GM12865 (cell line): Measurements from ENCODE around the gene EEF1E1.
A peak's percentile ranks its signal among the peaks of the same experiment; 100 is the strongest.

Experiments
- DNase-seq: peaks from one replicate; pipeline ENCODE4 v3.0.0; 2010; ENCODE audit warnings: low read depth
- H3K4me3 ChIP-seq: 2 replicates; pipeline ENCODE4 v1.5.1; 2011; ENCODE audit warnings: mild to moderate bottlenecking, low read depth, low read length, control low read depth
- CTCF ChIP-seq: IDR thresholded peaks from 2 replicates; pipeline ENCODE4 v1.5.1; 2011; ENCODE audit warnings: low read length, control low read depth, low read depth, inconsistent platforms; ENCODE audit not compliant: insufficient read depth; ENCODE audit errors: missing control alignments

EEF1E1 gene

GRCh38 chr6:8073758-8074157 lies 28.6 kb downstream of the EEF1E1 start:
- no peak for DNase-seq
- no peak overlapping the region for H3K4me3 ChIP-seq
- TF ChIP-seq CTCF: no peak

DNA sequence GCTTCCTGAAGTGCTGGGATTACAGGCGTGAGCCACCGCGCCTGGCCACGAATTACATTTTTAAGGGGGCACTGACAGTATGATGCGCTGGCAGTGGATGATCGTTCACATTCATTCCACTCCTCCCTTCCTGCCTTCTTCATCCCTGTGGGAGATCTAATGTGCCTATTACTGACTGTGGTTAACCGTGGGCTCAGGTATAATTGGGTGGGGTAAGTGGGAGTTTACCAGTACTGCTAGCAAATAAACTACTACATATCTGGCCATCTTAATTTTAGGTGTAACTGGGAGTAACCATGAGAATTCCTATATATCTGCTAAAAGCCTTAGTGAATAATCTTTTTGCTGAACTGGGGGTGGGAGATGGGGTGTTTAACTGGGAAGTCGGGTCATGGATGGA lies 31.6 kb downstream of the EEF1E1 start:
- no peak for TF ChIP-seq CTCF
- no peak overlapping the region for H3K4me3 ChIP-seq
- DNase-seq: no peak

GRCh38 chr6:8069631-8070284 lies 32.6 kb downstream of the EEF1E1 start:
- H3K4me3 ChIP-seq: no peak overlapping the region
- DNase-seq: no peak
- no peak for TF ChIP-seq CTCF

GRCh38 chr6:8069151-8069550 lies 33.2 kb downstream of the EEF1E1 start:
- DNase-seq: no peak
- no peak overlapping the region for H3K4me3 ChIP-seq
- TF ChIP-seq CTCF: no peak

DNA sequence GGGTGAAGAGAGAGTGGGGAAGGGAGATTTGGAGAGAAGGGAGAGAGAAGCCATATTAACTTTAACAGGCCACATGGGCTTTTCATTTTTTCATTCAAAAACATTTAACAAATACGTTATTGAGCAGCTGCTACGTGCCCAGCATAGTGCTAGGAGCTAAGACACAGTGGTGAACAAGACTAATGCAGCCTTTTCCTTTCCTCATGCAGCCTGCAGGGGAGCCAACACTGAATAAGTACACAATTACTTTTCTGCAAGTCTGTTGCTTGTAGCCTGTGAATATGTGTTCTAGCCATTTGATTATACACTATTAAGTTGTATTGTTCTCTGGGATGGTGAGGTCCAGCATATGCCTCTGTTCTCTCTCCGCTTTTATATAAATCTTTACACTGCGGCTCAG lies 36.2 kb downstream of the EEF1E1 start:
- DNase-seq: peak; percentile 17
- no peak for TF ChIP-seq CTCF
- no peak overlapping the region for H3K4me3 ChIP-seq

DNA sequence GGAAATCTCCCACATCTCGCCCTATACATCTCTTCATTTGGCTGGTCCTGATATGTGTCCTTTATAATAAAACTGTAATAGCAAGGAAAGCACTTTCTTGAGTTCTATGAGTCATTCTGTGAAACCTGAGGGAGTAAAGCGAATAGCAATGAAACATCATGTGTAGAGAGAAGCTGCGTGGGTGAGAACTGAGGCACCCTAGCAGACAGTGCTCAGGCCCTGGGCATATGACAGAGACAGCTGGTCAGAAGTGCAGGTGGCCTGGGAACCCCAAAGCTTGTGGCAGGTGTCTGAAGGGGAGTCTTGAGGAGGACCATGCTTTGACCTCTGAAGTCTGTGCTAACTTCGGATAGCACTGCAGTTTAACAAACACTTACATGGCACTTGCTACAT lies 36.8 kb downstream of the EEF1E1 start:
- DNase-seq: peak; percentile 65
- no peak for TF ChIP-seq CTCF
- H3K4me3 ChIP-seq: no peak overlapping the region
